ENCODE measurements around the gene RAP1GAP2.

The RAP1GAP2 gene

GRCh38 chr17:2924211-2924610 lies 128.0 kb downstream of the RAP1GAP2 start (continued):
- TF ChIP-seq ZNF658 (tag by site-specific recombination; IDR thresholded peaks at IDR 0.05) (no peak), ZNF549 (tag by site-specific recombination; IDR thresholded peaks at IDR 0.05) (no peak), KLF1 (tag by site-specific recombination; IDR thresholded peaks at IDR 0.05) (no peak), ZNF433 (tag by site-specific recombination; IDR thresholded peaks at IDR 0.05; ENCODE audit: low read depth) (no peak), ZFHX2 (tag by site-specific recombination; conservative IDR thresholded peaks at IDR 0.05) (peak; percentile 85), ATF2 (tag by site-specific recombination; IDR thresholded peaks at IDR 0.05; ENCODE audit: low read depth) (peak; percentile 99), ZNF501 (tag by site-specific recombination; IDR thresholded peaks at IDR 0.05) (no peak), ZNF776 (tag by site-specific recombination; IDR thresholded peaks at IDR 0.05; ENCODE audit: borderline replicate concordance) (no peak), ZNF112 (tag by site-specific recombination; IDR thresholded peaks at IDR 0.05) (no peak), ZNF792 (tag by site-specific recombination; IDR thresholded peaks at IDR 0.05) (no peak), ZBTB21 (tag by site-specific recombination; IDR thresholded peaks at IDR 0.05) (peak; percentile 65; the same call in 1 of the 2 replicates), ZNF510 (tag by site-specific recombination; IDR thresholded peaks at IDR 0.05; ENCODE audit: insufficient replicate concordance) (no peak), ZNF629 (tag by site-specific recombination; IDR thresholded peaks at IDR 0.05) (peak; percentile 55; the same call in 1 of the 2 replicates), ZNF555 (tag by site-specific recombination; conservative IDR thresholded peaks at IDR 0.05) (no peak), ZSCAN30 (tag by site-specific recombination; IDR thresholded peaks at IDR 0.05) (no peak), ZNF600 (tag by site-specific recombination; IDR thresholded peaks at IDR 0.05) (peak; percentile 75), ZNF184 (tag by site-specific recombination; IDR thresholded peaks at IDR 0.05) (no peak), ZNF585B (tag by site-specific recombination; IDR thresholded peaks at IDR 0.05) (no peak), HOXC10 (CRISPR knock-in tag; IDR thresholded peaks at IDR 0.05) (no peak), HIC1 (tag by site-specific recombination; IDR thresholded peaks at IDR 0.05) (0 out of 2 replicates have a peak, but pooled peaks have one; percentile 15), PRDM10 (tag by site-specific recombination; IDR thresholded peaks at IDR 0.05) (peak; percentile 91), ZSCAN23 (tag by site-specific recombination; IDR thresholded peaks at IDR 0.05) (no peak), OVOL3 (tag by site-specific recombination; IDR thresholded peaks at IDR 0.05) (no peak), ZBTB1 (tag by site-specific recombination; IDR thresholded peaks at IDR 0.05) (no peak), ZNF398 (tag by site-specific recombination; IDR thresholded peaks at IDR 0.05) (peak; percentile 93), ZSCAN16 (tag by site-specific recombination; IDR thresholded peaks at IDR 0.05) (peak; percentile 57), KLF8 (tag by site-specific recombination; IDR thresholded peaks at IDR 0.05) (peak; percentile 73), MZF1 (tag by site-specific recombination; IDR thresholded peaks at IDR 0.05; ENCODE audit: borderline replicate concordance) (no peak), ZNF37A (tag by site-specific recombination; IDR thresholded peaks at IDR 0.05) (no peak), SP7 (tag by site-specific recombination; IDR thresholded peaks at IDR 0.05) (peak; percentile 59), KLF16 (tag by site-specific recombination; IDR thresholded peaks at IDR 0.05) (0 out of 2 replicates have a peak, but pooled peaks have one; percentile 65), GLIS1 (tag by site-specific recombination; IDR thresholded peaks at IDR 0.05) (no peak), PRDM1 (tag by site-specific recombination; IDR thresholded peaks at IDR 0.05) (peak; percentile 58), ZFP69B (tag by site-specific recombination; IDR thresholded peaks at IDR 0.05) (0 out of 2 replicates have a peak, but pooled peaks have one; percentile 27), ZNF248 (tag by site-specific recombination; IDR thresholded peaks at IDR 0.05) (0 out of 2 replicates have a peak, but pooled peaks have one; percentile 21)
